ENCODE results near the gene TMEM178A.

DNA sequence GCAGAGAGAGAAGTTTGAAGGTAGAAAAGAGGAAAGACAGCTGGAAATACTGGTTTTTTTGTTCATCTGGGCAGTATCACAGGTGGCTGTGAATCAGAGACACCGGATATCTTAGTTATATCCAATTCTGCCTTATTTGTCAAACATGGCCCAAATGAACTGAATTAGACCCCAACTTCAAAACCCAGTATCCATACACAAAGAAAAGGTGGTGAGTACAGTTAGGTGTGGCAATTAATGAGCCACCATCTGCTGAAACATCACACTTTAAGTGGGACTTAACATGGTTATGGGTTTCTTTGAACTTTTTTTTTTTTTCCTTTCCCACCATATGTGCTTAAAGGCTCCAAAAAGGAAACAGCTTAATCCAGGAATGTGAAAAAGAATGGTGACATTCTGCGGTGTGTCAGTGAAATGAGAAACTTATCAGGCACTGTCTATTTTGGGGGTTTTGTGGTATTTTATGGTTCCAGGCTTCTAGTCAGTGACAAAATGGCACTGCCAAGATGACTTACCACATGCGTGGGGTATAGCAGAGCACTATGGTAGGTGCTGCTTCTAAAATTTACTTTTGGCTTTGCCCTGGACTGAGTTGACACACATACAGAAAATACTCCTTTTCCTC, 5.0 kb upstream of the TMEM178A start:
- no peak for TF ChIP-seq CTCF (IDR thresholded peaks at IDR 0.05)
- no peak for TF ChIP-seq ZFX (IDR thresholded peaks at IDR 0.05; ENCODE audit: borderline replicate concordance)

Data from 22Rv1 (cell line).